HG02852 (cell line): ENCODE measurements around the gene POLE4.

Source experiments
- ATAC-seq: cut with Tn5 transposase; IDR thresholded peaks from one replicate; pipeline ENCODE4 v1.9.1; 2021; ENCODE audit warnings: mild to moderate bottlenecking, moderate library complexity; ENCODE audit not compliant: unreplicated experiment

POLE4 gene

GRCh38 chr2:74939919-74940812 lies 18.3 kb upstream of the POLE4 start:
- no peak for ATAC-seq

GRCh38 chr2:74941284-74941683 lies 17.2 kb upstream of the POLE4 start:
- ATAC-seq: no peak

GRCh38 chr2:74942263-74942662 lies 16.2 kb upstream of the POLE4 start:
- ATAC-seq: no peak

GRCh38 chr2:74944987-74945787 lies 13.3 kb upstream of the POLE4 start:
- ATAC-seq: peak; percentile 100

- ATAC-seq: no peak
Observed at GRCh38 chr2:74945788-74946331, 12.6 kb upstream of the POLE4 start.

- no peak for ATAC-seq
Observed at GRCh38 chr2:74947703-74948102, 10.7 kb upstream of the POLE4 start.

- no peak for ATAC-seq
Observed at GRCh38 chr2:74948779-74949178, 9.7 kb upstream of the POLE4 start.

GRCh38 chr2:74951211-74951754 lies 7.2 kb upstream of the POLE4 start:
- ATAC-seq: no peak

- no peak for ATAC-seq
Observed at GRCh38 chr2:74952575-74952974, 5.9 kb upstream of the POLE4 start.

- no peak for ATAC-seq
Observed at GRCh38 chr2:74953796-74954499, 4.5 kb upstream of the POLE4 start.

- ATAC-seq: no peak
Observed at GRCh38 chr2:74954500-74954874, 4.0 kb upstream of the POLE4 start.

- no peak for ATAC-seq
Observed at GRCh38 chr2:74957886-74958273, 563 bp upstream of the POLE4 start.

GRCh38 chr2:74959106-74959751 lies 786 bp downstream of the POLE4 start:
- no peak for ATAC-seq

GRCh38 chr2:74966887-74967286 lies 8.4 kb downstream of the POLE4 start:
- ATAC-seq: no peak

GRCh38 chr2:74975016-74975415 lies 16.6 kb downstream of the POLE4 start:
- ATAC-seq: no peak

GRCh38 chr2:74979844-74980243 lies 21.4 kb downstream of the POLE4 start:
- ATAC-seq: no peak

GRCh38 chr2:74982577-74982976 lies 24.1 kb downstream of the POLE4 start:
- no peak for ATAC-seq

GRCh38 chr2:74983631-74984392 lies 25.4 kb downstream of the POLE4 start:
- ATAC-seq: no peak

GRCh38 chr2:74984947-74985637 lies 26.6 kb downstream of the POLE4 start:
- ATAC-seq: no peak
